Islet of Langerhans (tissue), 1 donor: ENCODE measurements around the gene GRID1.
"Not testable (repeated sequence)": the region's sequence is repeated elsewhere in the genome, so short reads cannot be mapped to it uniquely, and the experiment has no call there.

Experiments
- FAIRE-seq: peaks from one replicate; lab custom pipeline; 2011; peaks lifted over from hg19 to GRCh38; lab: Jason Lieb, UNC

Gene GRID1

GRCh38 chr10:86250399-86250798, 116.2 kb downstream of the GRID1 start:
- no peak for FAIRE-seq

GRCh38 chr10:86249794-86250193, 116.8 kb downstream of the GRID1 start:
- no peak for FAIRE-seq

- no peak for FAIRE-seq
Observed at GRCh38 chr10:86248062-86248461, 118.5 kb downstream of the GRID1 start.

GRCh38 chr10:86247588-86247987, 119.0 kb downstream of the GRID1 start:
- FAIRE-seq = no peak

- no peak for FAIRE-seq
Observed at GRCh38 chr10:86247073-86247472, 119.5 kb downstream of the GRID1 start.

GRCh38 chr10:86246279-86246940, 120.2 kb downstream of the GRID1 start:
- FAIRE-seq = no peak

GRCh38 chr10:86245015-86245394, 121.6 kb downstream of the GRID1 start:
- FAIRE-seq = no peak

- FAIRE-seq = no peak
Observed at GRCh38 chr10:86244297-86245014, 122.1 kb downstream of the GRID1 start.

- FAIRE-seq = no peak
Observed at GRCh38 chr10:86243651-86244155, 122.9 kb downstream of the GRID1 start.

- no peak for FAIRE-seq
Observed at GRCh38 chr10:86242761-86243160, 123.8 kb downstream of the GRID1 start.

- FAIRE-seq = not testable (repeated sequence)
Observed at GRCh38 chr10:86238089-86238488, 128.5 kb downstream of the GRID1 start.

- no peak for FAIRE-seq
Observed at GRCh38 chr10:86234541-86235270, 131.9 kb downstream of the GRID1 start.

- FAIRE-seq = no peak
Observed at GRCh38 chr10:86234107-86234506, 132.5 kb downstream of the GRID1 start.

- no peak for FAIRE-seq
Observed at GRCh38 chr10:86233131-86233530, 133.5 kb downstream of the GRID1 start.

GRCh38 chr10:86232644-86233043, 134.0 kb downstream of the GRID1 start:
- FAIRE-seq = no peak

- FAIRE-seq = no peak
Observed at GRCh38 chr10:86231796-86232560, 134.6 kb downstream of the GRID1 start.

- FAIRE-seq = no peak
Observed at GRCh38 chr10:86230557-86231180, 135.9 kb downstream of the GRID1 start.

- FAIRE-seq = no peak
Observed at GRCh38 chr10:86229811-86230556, 136.6 kb downstream of the GRID1 start.

GRCh38 chr10:86229376-86229775, 137.2 kb downstream of the GRID1 start:
- no peak for FAIRE-seq

GRCh38 chr10:86227501-86228258, 138.9 kb downstream of the GRID1 start:
- no peak for FAIRE-seq
